GM12878 (cell line): Measurements from ENCODE around the gene BTG1. TPM values are rescaled to one million over a fixed set of nuclear protein-coding genes. Genes with fewer than 3 reads are reported as not detected.
A peak's percentile ranks its signal among the peaks of the same experiment; 100 is the strongest.
"Not testable (repeated sequence)": the region's sequence is repeated elsewhere in the genome, so short reads cannot be mapped to it uniquely, and the experiment has no call there.

ENCODE experiments used
- ATAC-seq: fragments of 200-7000 bp; cut with Tn5 transposase; 3 replicates; pipeline ENCODE4 v1.9.1; 2020; ENCODE audit warnings: mild to moderate bottlenecking, moderate library complexity
- BruUV-seq: library from RNA; stranded (reverse); fragments of 400-500 nt; replicated peaks from 2 replicates; lab custom pipeline; 2021; lab: Mats Ljungman, UMichigan
- CTCF ChIA-PET: fragments of 300-600 bp; sonication (Branson Sonifier 250); formaldehyde crosslinking; extraction: SDS; loops from one replicate; lab custom pipeline; 2021; ENCODE audit warnings: inconsistent platforms; lab: Yijun Ruan, JAX
- POLR2A ChIA-PET: fragments of 350-600 bp; formaldehyde crosslinking; extraction: SDS; loops from one replicate; lab custom pipeline; 2021; ENCODE audit warnings: inconsistent platforms; lab: Charles Lee
- RAD21 ChIA-PET: fragments of 300-600 bp; sonication (Branson Sonifier 250); formaldehyde crosslinking; loops from one replicate; lab custom pipeline; 2023; ENCODE audit warnings: antibody characterized with exemption; ENCODE audit not compliant: unreplicated experiment; lab: Charles Lee
- SMC1A ChIA-PET: fragments of 300-600 bp; sonication (Branson Sonifier 250); formaldehyde crosslinking; loops from one replicate; lab custom pipeline; 2023; ENCODE audit not compliant: unreplicated experiment, uncharacterized antibody; lab: Charles Lee
- DNase-seq: peaks from one replicate; pipeline ENCODE4 v3.0.0-alpha.2; 2011; ENCODE audit warnings: low read depth, low spot score
- FAIRE-seq: peaks from 3 replicates; lab custom pipeline; 2011; peaks lifted over from hg19 to GRCh38; lab: Jason Lieb, UNC
- H2AFZ ChIP-seq: 2 replicates; pipeline ENCODE4 v1.6.0; 2011; ENCODE audit warnings: low read depth, low read length, control low read depth; ENCODE audit not compliant: control insufficient read depth
- H3K27ac ChIP-seq: 2 replicates; pipeline ENCODE4 v1.5.1; 2011; ENCODE audit warnings: control low read depth; ENCODE audit not compliant: control insufficient read depth, insufficient read depth
- H3K27me3 ChIP-seq, 2 experiments: replicated peaks in 1 of 2; 2 replicates each; pipeline versions ENCODE4 v1.6.0 to v1.6.1; 2011; ENCODE audit warnings: low read length in 1 of 2; ENCODE audit not compliant: control insufficient read depth in 2 of 2, insufficient read depth in 2 of 2
- H3K36me3 ChIP-seq, 2 experiments: 2 replicates each; pipeline ENCODE4 v1.5.1; 2011; ENCODE audit warnings: low read length in 1 of 2; ENCODE audit not compliant: control insufficient read depth in 2 of 2, insufficient read depth in 2 of 2
- H3K4me1 ChIP-seq: 2 replicates; pipeline ENCODE4 v1.6.1; 2011; ENCODE audit warnings: mild to moderate bottlenecking, low read length, moderate library complexity, mixed read lengths; ENCODE audit not compliant: control insufficient read depth, insufficient read depth
- H3K4me2 ChIP-seq: 2 replicates; pipeline ENCODE4 v1.6.0; 2011; ENCODE audit warnings: control low read depth; ENCODE audit not compliant: control insufficient read depth, insufficient read depth
- H3K4me3 ChIP-seq: fragments of 200-600 bp; sonication (generic); 2 replicates; pipeline ENCODE4 v1.5.1; 2016
- H3K79me2 ChIP-seq: 2 replicates; pipeline ENCODE4 v1.6.0; 2011; ENCODE audit warnings: low read length; ENCODE audit not compliant: control insufficient read depth, insufficient read depth
- H3K9ac ChIP-seq: 2 replicates; pipeline ENCODE4 v1.8.0; 2011; ENCODE audit warnings: low read length, control low read depth, mixed read lengths; ENCODE audit not compliant: control insufficient read depth, insufficient read depth
- H3K9me3 ChIP-seq: replicated peaks from 3 replicates; pipeline ENCODE4 v1.5.1; 2011; ENCODE audit warnings: mild to moderate bottlenecking, low read length; ENCODE audit not compliant: control insufficient read depth, insufficient read depth
- H4K20me1 ChIP-seq: 2 replicates; pipeline ENCODE4 v1.6.0; 2011; ENCODE audit not compliant: control insufficient read depth, insufficient read depth
- FOXK2 ChIP-seq: fragments of 450-650 bp; IDR thresholded peaks from 2 replicates; pipeline ENCODE4 v1.6.1; 2017; ENCODE audit warnings: mild to moderate bottlenecking, moderate library complexity
- HDGF ChIP-seq: fragments of 450-650 bp; IDR thresholded peaks from 2 replicates; pipeline ENCODE4 v1.6.1; 2016; ENCODE audit warnings: antibody characterized with exemption
- MLLT1 ChIP-seq: fragments of 450-650 bp; IDR thresholded peaks from 2 replicates; pipeline ENCODE4 v1.6.1; 2016; ENCODE audit warnings: mild to moderate bottlenecking
- MTA2 ChIP-seq: fragments of 450-650 bp; IDR thresholded peaks from 2 replicates; pipeline ENCODE4 v1.6.1; 2016; ENCODE audit warnings: low read depth, mild to moderate bottlenecking, moderate library complexity
- MXI1 ChIP-seq: fragments of 150-350 bp; IDR thresholded peaks from 2 replicates; pipeline ENCODE4 v1.6.1; 2011; ENCODE audit warnings: low read depth, mild to moderate bottlenecking, inconsistent platforms, low read length, improper control_type of control experiment
- NBN ChIP-seq: fragments of 450-650 bp; IDR thresholded peaks from 2 replicates; pipeline ENCODE4 v1.6.1; 2016
- POLR2AphosphoS2 ChIP-seq: IDR thresholded peaks from 2 replicates; pipeline ENCODE4 v1.6.1; 2011; ENCODE audit warnings: low read depth, mild to moderate bottlenecking, low read length, improper control_type of control experiment, moderate library complexity
- POLR2AphosphoS5 ChIP-seq: IDR thresholded peaks from 2 replicates; pipeline ENCODE4 v1.6.1; 2011; ENCODE audit warnings: mild to moderate bottlenecking, low read length, inconsistent platforms
- POU2F2 ChIP-seq: IDR thresholded peaks from 3 replicates; pipeline ENCODE4 v1.6.1; 2011; ENCODE audit warnings: low read depth, mild to moderate bottlenecking, low read length, borderline replicate concordance
- RELB ChIP-seq: fragments of 450-650 bp; IDR thresholded peaks from 2 replicates; pipeline ENCODE4 v1.6.1; 2017; ENCODE audit warnings: low read depth, mild to moderate bottlenecking, moderate library complexity
- SPI1 ChIP-seq: IDR thresholded peaks from 2 replicates; pipeline ENCODE4 v1.6.1; 2011; ENCODE audit warnings: low read depth, mild to moderate bottlenecking, low read length, moderate library complexity, borderline replicate concordance; ENCODE audit not compliant: insufficient read depth
- WGBS: methylation state at CpG from one replicate; pipeline ENCODE4 v1.1.6; 2016; ENCODE audit warnings: low lambda C conversion rate; ENCODE audit not compliant: insufficient replicate concordance, insufficient coverage; ENCODE audit errors: missing lambda C conversion rate; 5-methylcytosine and 5-hydroxymethylcytosine counted together
- in situ Hi-C: fragments of 300-500 bp; cut with MboI; formaldehyde crosslinking; loops from 9 replicates; pipeline ENCODE4 v1.14.3; 2018; ENCODE audit warnings: mixed read lengths
- intact Hi-C: fragments of 100-400 bp; cut with micrococcal nuclease; formaldehyde crosslinking; loops from one replicate; pipeline ENCODE4 v1.14.2; 2022; ENCODE audit not compliant: unreplicated experiment
- polyA plus RNA-seq, 11 experiments: library from polyadenylated mRNA; depleted of rRNA in 4 of 11; unstranded in 6 of 11; stranded (reverse) in 5 of 11; fragments of >200 nt; fragmentation: Nextera tagmentation in 4 of 11; fragmentation: Illumina TruSeq in 1 of 11; extraction: Ambion mirVana in 4 of 11; extraction: Trizol in 1 of 11; gene quantifications; 1 replicate in 1 of 11; 2 replicates in 10 of 11; pipeline versions ENCODE4 v1.2.1 to v1.2.3, GENCODE V29; 2011 to 2016; ENCODE audit warnings: inconsistent platforms in 2 of 11, missing spikeins in 2 of 11, low read depth in 1 of 11
- total RNA-seq, 4 experiments: library from RNA; depleted of rRNA in 3 of 4; stranded (reverse); fragments of >200 nt in 3 of 4; fragmentation: Illumina TruSeq in 1 of 4; extraction: Trizol in 1 of 4; gene quantifications; 2 replicates each; pipeline versions ENCODE4 v1.2.1 to v1.2.3, GENCODE V29; 2013 to 2021

BTG1 gene
- total and polyA plus RNA-seq, 10 of the 15 experiments (the other 5 are each of a cell fraction or from before 2014, with no cell fraction given): 23.7 to 194 (median 56.4) TPM

- TF ChIP-seq POU2F2 (0 out of 3 replicates have a peak, but pooled peaks have one; percentile 8), HDGF (peak; percentile 71; the same call in 1 of the 2 replicates), POLR2AphosphoS2 (peak; percentile 22; the same call in 1 of the 2 replicates), FOXK2 (no peak), MXI1 (peak; percentile 37; the same call in 1 of the 2 replicates), RELB (peak; percentile 54), SPI1 (peak; percentile 87; the same call in 1 of the 2 replicates), MTA2 (no peak)
These were observed 9.5 kb downstream of the BTG1 start (continued) for GRCh38 chr12:92136026-92136730.

GRCh38 chr12:92135541-92135940 lies 10.1 kb downstream of the BTG1 start:
- not testable (repeated sequence) for BruUV-seq, H3K9me3 ChIP-seq, H4K20me1 ChIP-seq, ATAC-seq, H3K36me3 ChIP-seq, H2AFZ ChIP-seq, H3K27me3 ChIP-seq, DNase-seq, FAIRE-seq
- intact Hi-C loops (loop anchor here (5.0 kb wide), 1 partner anchor 753 kb away; no protein-coding TSS in a partner anchor), in situ Hi-C loops (loop anchor here (5.0 to 25.0 kb wide), 3 partner anchors 323 to 741 kb away; no protein-coding TSS in a partner anchor)
- CTCF ChIA-PET: interaction anchor here (1.0 to 5.9 kb wide), 5 partner anchors 8 to 434 kb away, joined by 3 to 21 read pairs (median 11); no protein-coding TSS in a partner anchor
- Histone ChIP-seq H3K9ac (peak overlapping the region; percentile 61), H3K4me2 (peak overlapping the region; percentile 65), H3K27ac (peak overlapping the region; percentile 85), H3K4me1 (peaks cover 20% of the 10 kb centered on the region; the same call in 1 of the 2 replicates), H3K4me3 (peak overlapping the region; percentile 89), H3K79me2 (peaks cover 100% of the 10 kb centered on the region)
- WGBS: 53% methylated on average over 8 of the region's 8 CpGs
- SMC1A ChIA-PET: interaction anchor here (0.7 to 7.5 kb wide), 19 partner anchors 9 to 434 kb away, joined by 3 to 98 read pairs (median 13); partner anchors contain the start of gene BTG1
- POLR2A ChIA-PET: interaction anchor here (1.0 to 8.8 kb wide), 4 partner anchors 9 to 428 kb away, joined by 4 to 112 read pairs (median 7); partner anchors contain the start of gene BTG1
- RAD21 ChIA-PET: interaction anchor here (1.2 to 9.9 kb wide), 19 partner anchors 9 to 435 kb away, joined by 3 to 167 read pairs (median 8); partner anchors contain the start of gene BTG1
- TF ChIP-seq MLLT1 (peak; percentile 87), HDGF (peak; percentile 48; the same call in 1 of the 2 replicates), POLR2AphosphoS5 (peak; percentile 42), NBN (peak; percentile 33; the same call in 1 of the 2 replicates)
